Measurements from ENCODE around the gene GMPR.

Gene GMPR

DNA sequence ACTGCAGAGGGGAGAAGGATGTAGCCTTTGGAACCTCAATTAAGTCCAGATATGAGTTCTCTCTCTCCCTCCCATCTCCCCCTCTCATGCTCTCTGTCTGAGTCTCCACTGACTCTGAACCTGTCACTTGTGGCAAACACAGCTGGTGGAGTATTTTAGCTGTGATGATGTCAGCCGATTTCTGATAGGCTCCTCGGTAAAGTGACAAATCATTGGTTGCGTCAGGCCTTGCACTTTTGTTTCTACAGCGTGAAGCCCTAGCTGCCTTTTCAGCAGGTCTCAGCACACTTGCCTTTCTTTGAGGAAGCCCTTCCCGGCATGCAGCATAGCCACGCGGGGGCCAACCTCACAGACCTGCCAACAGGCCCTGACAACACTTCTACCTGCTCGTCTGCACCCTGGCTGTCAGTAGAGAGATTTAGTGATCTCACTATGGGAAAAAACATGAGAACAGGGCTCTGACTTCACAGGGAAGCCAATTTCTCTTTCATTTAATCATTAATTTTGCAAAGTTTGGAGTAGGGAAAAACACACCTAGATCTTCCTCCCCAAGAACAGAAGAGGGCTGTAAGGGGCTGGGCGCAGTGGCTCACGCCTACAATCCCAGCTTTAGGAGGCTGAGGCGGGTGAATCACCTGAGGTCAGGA, 84.4 kb downstream of the GMPR start:
- in situ Hi-C loops (cut with HindIII; ENCODE audit: low sequenced_read_pairs): no loop called here

DNA sequence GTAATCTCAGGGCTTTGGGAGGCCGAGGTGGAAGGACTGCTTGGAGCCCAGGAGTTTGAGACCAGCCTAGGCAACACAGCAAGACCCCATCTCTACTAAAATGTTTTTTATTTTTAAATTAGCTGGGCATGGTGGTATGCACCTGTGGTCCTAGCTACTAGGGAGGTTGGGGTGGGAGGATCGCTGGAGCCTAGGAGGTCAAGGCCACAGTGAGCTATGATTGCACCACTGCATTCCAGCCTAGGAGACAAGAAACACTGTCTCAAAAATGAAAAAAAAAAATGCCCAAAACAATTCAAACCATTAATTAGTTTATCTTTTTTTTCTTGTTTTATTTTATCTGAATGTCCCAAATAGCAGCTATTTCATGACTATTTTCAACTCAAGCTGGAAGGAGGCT, 85.8 kb downstream of the GMPR start:
- in situ Hi-C loops (cut with HindIII; ENCODE audit: low sequenced_read_pairs): no loop called here

DNA sequence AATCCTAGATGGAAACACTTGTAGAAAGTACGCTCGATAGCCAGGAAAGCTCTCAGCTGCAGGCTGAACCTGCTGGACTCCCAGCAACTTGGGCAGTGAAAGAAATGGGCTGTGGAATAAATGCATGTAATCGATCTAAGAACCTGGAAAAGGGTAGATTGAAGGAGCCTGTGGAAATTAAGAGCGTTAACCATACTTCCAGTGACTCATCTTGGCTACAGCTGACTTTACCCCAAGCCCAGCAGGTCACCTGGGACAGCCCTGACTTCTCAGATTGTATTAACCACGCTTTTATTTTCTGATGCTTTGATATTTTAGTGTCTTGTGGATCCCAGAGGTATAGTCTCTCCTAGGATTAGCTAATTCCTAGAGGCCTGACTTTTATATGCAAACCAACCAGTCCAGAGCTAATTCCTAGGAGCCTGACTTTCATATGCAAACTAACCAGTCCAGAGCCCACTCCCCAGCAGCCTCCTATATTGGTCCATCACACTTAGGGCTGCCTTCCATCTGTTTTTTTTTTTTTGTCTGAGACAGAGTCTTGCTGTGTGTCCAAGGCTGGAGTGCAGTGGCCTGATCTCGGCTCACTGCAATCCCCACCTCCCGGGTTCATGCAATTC, 86.3 kb downstream of the GMPR start:
- in situ Hi-C loops (cut with HindIII; ENCODE audit: low sequenced_read_pairs): no loop called here

- in situ Hi-C loops (cut with HindIII; ENCODE audit: low sequenced_read_pairs): no loop called here
Observed at GRCh38 chr6:16326531-16326930, 88.1 kb downstream of the GMPR start.

GRCh38 chr6:16326971-16327776, 88.8 kb downstream of the GMPR start:
- in situ Hi-C loops (cut with HindIII; ENCODE audit: low sequenced_read_pairs): no loop called here

DNA sequence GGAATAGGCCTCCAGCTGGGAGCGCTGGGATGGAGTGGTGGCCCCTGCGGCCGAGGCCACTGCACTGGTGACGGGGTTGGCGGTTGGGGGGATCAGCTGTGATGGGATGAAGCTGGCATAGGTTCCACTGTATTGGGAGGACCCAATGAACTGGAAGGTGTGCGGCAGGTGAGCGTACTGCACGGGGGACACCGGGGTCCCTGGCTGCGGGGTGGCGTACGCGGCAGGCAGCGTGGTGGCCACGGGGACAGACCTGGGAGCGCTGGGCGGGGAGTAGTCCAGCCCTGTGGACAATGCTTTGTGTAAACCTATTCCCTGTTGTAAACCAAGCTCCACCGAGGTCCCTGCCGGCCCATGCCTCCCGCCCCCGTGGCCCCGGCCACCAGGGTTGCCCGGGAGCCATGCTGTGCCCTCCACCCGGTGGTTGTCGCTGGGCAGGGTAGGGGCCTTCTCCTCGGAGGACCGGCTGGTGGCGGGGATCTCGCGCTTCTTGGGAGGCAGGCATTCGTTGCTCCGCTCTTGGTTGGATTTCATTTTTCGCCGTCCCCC, 89.5 kb downstream of the GMPR start:
- in situ Hi-C loops (cut with HindIII; ENCODE audit: low sequenced_read_pairs): no loop called here

- in situ Hi-C loops (cut with HindIII; ENCODE audit: low sequenced_read_pairs): no loop called here
Observed at GRCh38 chr6:16329233-16329632, 90.8 kb downstream of the GMPR start.

GRCh38 chr6:16331384-16332174, 93.2 kb downstream of the GMPR start:
- in situ Hi-C loops (cut with HindIII; ENCODE audit: low sequenced_read_pairs): loop anchor here (10.0 kb wide), 1 partner anchor 433 kb away; the partner anchor contains the start of gene ATXN1

GRCh38 chr6:16332175-16332542, 93.8 kb downstream of the GMPR start:
- in situ Hi-C loops (cut with HindIII; ENCODE audit: low sequenced_read_pairs): loop anchor here (10.0 kb wide), 1 partner anchor 433 kb away; the partner anchor contains the start of gene ATXN1

- in situ Hi-C loops (cut with HindIII; ENCODE audit: low sequenced_read_pairs): loop anchor here (10.0 kb wide), 1 partner anchor 431 kb away; the partner anchor contains the start of gene ATXN1
Observed at GRCh38 chr6:16333580-16333979, 95.2 kb downstream of the GMPR start.

- in situ Hi-C loops (cut with HindIII; ENCODE audit: low sequenced_read_pairs): loop anchor here (10.0 kb wide), 1 partner anchor 430 kb away; the partner anchor contains the start of gene ATXN1
Observed at GRCh38 chr6:16334671-16335070, 96.3 kb downstream of the GMPR start.

DNA sequence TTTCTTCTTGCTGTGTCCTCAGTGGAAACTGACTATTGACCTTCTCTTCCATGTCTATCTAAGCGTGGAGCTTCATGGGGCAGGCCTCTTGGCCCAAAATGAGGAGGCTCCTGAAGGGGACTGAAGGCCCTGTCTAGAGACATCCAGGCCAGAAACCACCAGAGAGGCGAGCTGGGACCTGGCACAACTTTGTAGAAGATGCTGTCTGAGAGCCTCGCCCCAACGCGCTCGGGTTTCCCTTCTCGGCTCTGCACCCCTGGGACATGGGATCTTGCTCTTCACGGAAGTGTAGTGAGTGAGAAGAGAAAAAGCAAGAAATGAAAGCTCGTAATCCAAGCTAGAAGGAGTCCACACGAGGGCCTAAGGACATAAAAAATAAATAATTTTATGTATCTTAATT, 96.8 kb downstream of the GMPR start:
- in situ Hi-C loops (cut with HindIII; ENCODE audit: low sequenced_read_pairs): loop anchor here (10.0 kb wide), 1 partner anchor 430 kb away; the partner anchor contains the start of gene ATXN1

DNA sequence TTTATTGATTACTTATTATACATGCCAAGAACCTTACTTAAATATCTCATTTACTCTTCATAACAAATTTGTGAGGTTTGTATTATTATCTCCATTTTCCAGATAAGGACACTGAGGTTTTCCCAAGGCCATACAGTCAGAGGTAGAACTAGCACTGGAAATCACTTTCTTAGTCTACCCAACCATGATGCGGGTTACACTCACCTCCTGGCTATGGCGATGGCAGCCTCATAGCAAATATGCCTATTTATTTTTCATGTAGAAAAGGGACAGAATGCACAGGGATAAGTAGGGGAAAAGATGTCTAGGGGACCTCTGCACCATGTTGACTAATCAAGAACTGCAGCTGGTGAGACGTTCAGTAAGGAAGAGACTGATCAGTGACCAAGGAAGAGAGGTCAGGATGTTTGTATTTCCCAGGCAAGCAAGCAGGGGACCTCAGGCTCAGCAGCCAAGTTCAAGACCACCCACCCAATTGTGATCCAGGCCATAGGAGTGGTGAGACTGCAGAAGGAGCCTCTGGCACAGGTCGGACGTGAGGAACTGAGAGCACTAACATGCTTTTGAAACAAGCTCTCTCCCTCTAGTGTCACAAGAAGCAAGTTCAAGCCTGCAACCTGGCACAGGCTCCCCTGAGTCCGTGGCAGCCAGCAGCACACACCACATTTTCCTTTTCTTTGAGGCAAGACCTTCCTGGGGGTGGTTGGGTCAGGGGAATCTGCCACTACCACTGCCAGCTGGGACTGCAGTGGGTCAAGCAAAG, 97.8 kb downstream of the GMPR start:
- in situ Hi-C loops (cut with HindIII; ENCODE audit: low sequenced_read_pairs): loop anchor here (10.0 kb wide), 1 partner anchor 429 kb away; the partner anchor contains the start of gene ATXN1

GRCh38 chr6:16336911-16337294, 98.5 kb downstream of the GMPR start:
- in situ Hi-C loops (cut with HindIII; ENCODE audit: low sequenced_read_pairs): loop anchor here (10.0 kb wide), 1 partner anchor 428 kb away; the partner anchor contains the start of gene ATXN1

- in situ Hi-C loops (cut with HindIII; ENCODE audit: low sequenced_read_pairs): loop anchor here (10.0 kb wide), 1 partner anchor 427 kb away; the partner anchor contains the start of gene ATXN1
Observed at GRCh38 chr6:16337295-16337975, 99.0 kb downstream of the GMPR start.

- in situ Hi-C loops (cut with HindIII; ENCODE audit: low sequenced_read_pairs): loop anchor here (10.0 kb wide), 1 partner anchor 426 kb away; the partner anchor contains the start of gene ATXN1
Observed at GRCh38 chr6:16338577-16339264, 100.3 kb downstream of the GMPR start.

GRCh38 chr6:16339265-16339587, 100.8 kb downstream of the GMPR start:
- in situ Hi-C loops (cut with HindIII; ENCODE audit: low sequenced_read_pairs): loop anchor here (10.0 kb wide), 1 partner anchor 426 kb away; the partner anchor contains the start of gene ATXN1

DNA sequence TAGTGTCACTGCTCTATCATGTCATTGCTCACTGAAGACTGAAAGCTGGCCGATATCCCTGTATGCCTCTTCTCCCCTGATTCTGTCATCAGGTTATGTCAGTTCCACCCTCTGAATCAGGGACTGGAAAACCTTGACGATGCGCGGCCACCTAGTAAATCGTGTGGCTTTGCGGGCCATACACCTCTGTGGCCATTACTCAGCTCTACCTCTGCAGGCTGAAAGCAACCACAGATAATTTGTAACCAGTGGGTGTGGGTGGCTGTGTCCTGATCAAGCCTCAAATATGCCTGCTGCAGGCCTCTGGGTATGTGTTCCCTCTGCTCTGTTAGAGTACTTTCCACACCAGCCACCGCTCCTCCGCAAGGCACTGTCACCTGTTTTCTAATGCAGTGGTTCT, 105.2 kb downstream of the GMPR start:
- in situ Hi-C loops (cut with HindIII; ENCODE audit: low sequenced_read_pairs): no loop called here

All from endothelial cell of hepatic sinusoid (primary cell).